CD4-positive, alpha-beta T cell treated with Interleukin-15 for 4 hours (primary cell): ENCODE results near the gene LIN7C.

Experiments used
- DNase-seq: peaks from one replicate; pipeline ENCODE4 v3.0.0-alpha.2; 2020; ENCODE audit warnings: low spot score

Gene LIN7C

GRCh38 chr11:27445625-27446024 is 60.9 kb downstream of the LIN7C start:
- no peak for DNase-seq

GRCh38 chr11:27444801-27445215 is 61.8 kb downstream of the LIN7C start:
- no peak for DNase-seq
